HG03342 (cell line): ENCODE measurements around the gene WNT5A.

Source experiments
- ATAC-seq: cut with Tn5 transposase; IDR thresholded peaks from one replicate; pipeline ENCODE4 v1.9.1; 2021; ENCODE audit warnings: mild to moderate bottlenecking, moderate library complexity; ENCODE audit not compliant: unreplicated experiment

The WNT5A gene

DNA sequence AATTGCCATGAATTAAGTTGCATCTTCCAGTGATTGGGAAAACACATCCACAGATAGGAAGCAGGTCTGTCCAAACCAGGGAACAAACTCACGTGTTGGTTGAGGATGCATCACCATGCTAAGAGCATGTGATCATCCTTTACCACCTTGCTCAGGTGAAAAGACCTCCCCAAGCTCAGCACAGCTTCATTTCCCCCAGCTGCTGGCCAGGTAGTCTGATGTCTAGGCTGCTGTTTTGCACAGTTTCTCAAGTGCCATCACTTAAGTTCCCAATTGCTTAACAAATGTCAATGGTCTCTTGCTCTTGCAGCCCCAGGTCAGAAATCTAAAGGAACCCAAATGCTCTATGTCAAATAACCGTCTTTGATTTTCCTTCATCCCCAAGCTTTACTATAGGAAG, 34.2 kb downstream of the WNT5A start:
- no peak for ATAC-seq

DNA sequence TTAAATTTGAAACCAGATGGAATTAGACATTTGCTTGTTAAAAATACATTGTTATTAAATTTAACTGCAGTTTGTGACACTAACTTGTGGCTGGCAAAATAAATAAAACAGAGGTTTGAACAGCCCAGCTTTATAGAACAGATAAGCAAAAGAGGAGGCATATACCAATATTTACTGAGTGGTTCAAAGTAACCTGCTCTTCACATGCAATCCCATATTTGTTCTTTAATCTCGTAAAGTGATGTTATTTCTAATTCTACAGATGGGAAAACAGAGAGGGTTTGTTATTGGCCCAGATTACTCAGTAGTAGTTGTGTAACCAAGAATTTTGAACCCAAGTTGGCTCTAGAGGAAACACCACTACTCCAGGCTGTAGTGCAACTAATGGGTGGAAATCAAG, 37.6 kb downstream of the WNT5A start:
- ATAC-seq = no peak

GRCh38 chr3:55446850-55447249, 40.3 kb downstream of the WNT5A start:
- ATAC-seq = no peak

DNA sequence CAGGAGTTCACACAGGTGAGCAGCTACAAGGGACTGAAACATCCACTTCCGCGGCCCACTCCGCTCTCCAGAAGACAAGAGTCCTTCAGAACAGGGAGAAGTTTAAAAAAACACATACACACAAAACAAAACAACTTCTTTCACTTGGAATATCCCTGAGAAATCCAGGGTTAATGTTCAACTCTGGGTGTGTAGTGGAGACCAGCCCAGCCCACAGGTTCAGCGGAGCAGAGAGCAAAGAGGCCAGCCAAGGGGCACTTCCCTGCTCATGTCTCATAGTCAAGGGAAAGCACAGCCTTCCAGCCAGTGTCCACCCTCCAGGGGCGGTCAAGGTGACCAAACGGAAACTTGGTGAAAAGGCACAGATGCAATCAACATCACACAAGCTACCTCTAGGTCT, 41.6 kb downstream of the WNT5A start:
- no peak for ATAC-seq

DNA sequence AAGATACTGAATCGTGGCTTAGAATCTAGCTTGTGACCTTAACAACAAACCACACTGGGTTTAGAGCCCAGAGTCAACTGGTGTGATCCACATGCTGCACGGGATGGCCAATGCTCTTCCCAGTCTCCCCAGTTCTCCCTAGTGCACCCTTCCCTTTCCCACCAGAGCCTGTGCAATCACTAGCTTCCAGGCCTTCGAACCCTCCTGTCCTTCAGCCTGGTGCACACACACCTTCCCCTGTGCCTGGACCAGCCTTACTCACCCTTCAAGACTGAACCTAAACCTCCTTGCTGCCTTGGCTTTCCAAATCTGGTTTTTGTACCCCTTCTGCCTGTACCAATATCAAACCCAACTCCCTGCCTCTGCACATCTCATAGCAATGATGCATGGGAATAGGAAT, 43.8 kb downstream of the WNT5A start:
- no peak for ATAC-seq

DNA sequence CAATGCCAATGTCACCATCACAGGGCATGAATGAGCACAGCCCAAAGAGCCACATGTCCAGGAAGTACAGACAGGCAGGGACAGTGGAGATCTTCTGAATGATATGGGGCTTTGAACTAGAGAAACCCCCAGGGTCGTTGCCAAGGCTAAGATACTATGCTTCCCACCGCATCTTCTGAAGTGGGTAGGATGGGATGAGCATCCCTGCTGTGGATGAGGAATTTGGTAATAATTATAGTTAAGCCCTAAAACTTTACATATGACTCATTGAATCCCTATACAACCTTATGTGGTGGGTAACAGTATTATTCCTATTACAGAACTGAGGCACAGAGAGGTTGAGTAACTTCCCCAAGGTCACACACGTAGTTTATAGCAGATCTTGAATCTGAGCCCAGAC, 44.2 kb downstream of the WNT5A start:
- ATAC-seq = no peak

DNA sequence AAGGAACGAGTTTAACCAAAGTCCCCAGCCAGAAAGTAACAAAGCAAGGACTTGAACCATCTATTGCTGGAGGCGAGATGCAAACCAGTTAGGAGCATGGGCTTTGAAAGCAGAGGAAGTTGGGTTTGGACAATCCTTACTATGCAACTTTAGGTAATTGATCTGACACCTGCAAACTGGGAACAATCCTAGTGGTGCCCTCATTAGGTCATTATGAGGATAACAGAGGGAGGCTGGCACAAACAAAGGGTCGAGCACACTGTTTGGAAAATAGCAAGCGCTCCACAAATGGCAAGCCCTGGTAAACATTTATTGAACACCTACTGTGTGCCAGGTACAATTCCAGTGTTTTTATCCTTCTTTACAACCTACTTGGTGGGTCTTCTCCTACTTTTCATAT, 45.6 kb downstream of the WNT5A start:
- no peak for ATAC-seq

DNA sequence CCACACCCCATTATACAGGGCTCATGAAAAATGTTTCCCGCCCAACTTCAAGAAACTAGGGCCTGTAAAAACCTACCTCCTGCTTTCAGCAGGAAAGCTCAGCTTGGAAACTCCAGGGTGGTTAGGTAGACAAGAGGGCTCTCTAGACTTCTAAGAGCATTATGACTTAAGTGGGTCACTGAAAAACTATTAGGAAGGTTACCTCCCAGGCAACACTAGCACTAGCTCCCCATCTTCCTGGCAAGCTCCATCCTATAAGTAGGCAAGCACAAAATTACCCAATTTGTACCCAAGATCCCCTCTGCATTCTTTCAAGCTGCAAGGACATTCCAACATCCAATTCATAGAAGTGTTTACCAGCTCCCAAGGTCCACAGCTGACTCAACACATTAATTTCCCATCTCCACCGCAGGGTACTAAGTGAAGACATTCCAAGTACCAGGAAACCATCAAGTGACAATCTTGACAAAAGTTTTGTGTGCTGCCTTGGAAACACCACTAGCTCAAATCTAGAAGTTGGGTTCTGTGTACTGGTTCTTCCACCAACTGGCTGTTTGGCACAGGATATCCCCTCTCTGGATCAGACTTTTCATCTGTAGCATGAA, 46.9 kb downstream of the WNT5A start:
- ATAC-seq = no peak

- no peak for ATAC-seq
Measured at GRCh38 chr3:55439657-55440056, 47.4 kb downstream of the WNT5A start.

GRCh38 chr3:55436644-55437043, 50.5 kb downstream of the WNT5A start:
- ATAC-seq = no peak

DNA sequence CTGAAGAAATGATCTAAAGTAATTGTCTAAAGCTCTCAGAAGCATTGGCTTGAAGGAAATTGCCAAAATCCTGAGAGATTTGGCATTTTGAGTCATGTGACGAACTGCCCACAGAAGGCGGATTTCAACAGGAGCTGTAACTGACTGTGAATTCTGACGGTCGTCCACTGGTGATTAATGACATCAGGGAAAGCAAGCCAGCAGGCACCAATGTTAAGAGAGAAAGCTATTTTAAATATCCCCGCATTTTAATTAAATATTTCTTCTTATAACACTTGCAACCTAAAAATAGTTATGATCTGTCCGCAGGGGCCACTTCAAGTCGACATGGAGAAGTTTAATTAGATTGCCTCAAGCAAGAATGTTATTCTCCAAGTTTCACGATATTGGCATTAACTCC, 51.6 kb downstream of the WNT5A start:
- ATAC-seq = no peak

- no peak for ATAC-seq
Measured at GRCh38 chr3:55434789-55435188, 52.3 kb downstream of the WNT5A start.

GRCh38 chr3:55431041-55431440, 56.1 kb downstream of the WNT5A start:
- ATAC-seq = no peak

DNA sequence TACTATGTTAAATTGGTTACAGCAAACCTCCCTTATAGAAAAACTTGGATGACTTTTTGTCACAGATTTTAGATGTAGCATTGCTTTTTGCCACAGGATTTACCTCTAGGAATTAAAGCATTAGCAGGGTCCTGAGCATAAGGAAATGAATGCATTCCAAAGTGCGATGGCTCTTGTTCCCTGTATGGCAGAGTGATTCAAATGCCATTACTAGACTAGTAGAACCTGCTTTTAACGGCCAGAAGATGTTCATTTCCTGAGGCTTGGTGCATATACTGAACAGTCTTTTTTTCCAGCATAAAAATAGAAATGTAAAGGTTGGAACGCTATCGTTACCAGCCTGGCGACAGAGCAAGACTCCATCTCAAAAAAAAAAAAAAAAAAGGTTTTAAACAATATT, 59.4 kb downstream of the WNT5A start:
- ATAC-seq = no peak

- no peak for ATAC-seq
Measured at GRCh38 chr3:55426486-55426885, 60.6 kb downstream of the WNT5A start.

DNA sequence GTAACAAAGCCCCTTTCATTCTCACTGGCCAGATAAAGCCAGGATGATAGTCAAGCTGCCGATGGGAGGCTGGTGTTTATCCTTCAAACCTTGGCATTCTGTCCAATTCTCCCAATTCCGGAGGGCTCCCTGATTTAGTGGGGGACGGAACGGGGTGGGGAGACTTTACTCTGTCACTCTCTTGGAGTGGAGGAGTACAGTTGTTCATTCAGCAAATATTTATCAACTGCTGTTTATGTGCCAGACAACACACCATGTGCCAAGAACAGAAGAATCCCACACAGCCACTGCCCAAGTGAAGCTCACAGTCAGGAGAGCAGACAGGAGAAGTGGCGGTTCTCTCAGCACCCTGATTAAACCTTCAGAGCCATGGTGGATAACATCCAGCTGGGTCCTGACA, 63.3 kb downstream of the WNT5A start:
- ATAC-seq = no peak

DNA sequence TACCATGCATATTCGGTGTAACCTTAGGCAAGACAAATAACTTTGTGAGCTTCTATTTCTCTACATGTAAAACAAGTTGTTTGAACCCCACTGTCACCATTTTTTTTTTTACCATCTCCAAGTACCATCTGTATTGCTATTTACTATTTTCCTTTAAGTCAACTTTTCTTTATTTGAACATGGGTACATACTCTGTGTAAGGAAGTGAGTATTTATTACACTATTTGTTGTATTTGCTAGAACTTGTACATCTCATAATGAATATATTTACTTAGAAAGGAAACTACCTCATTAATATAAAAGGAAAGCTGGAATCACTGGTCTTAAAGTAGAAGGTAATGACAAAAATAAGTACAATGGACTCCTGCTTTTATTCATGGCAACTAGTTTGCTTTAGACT, 69.9 kb downstream of the WNT5A start:
- ATAC-seq = no peak

GRCh38 chr3:55416331-55416821, 70.7 kb downstream of the WNT5A start:
- ATAC-seq = no peak
